KBM-7 (cell line): ENCODE results near the gene FILIP1L.

Experiments used
- DNase-seq: peaks from one replicate; pipeline ENCODE4 v3.0.0-alpha.2; 2015
- in situ Hi-C: fragments of 300-500 bp; cut with MboI; formaldehyde crosslinking; loops from 2 replicates; pipeline ENCODE4 v1.14.3; 2020; ENCODE audit warnings: low sequenced_read_pairs, low pct_unique_long_range_greater_than_20kb, mixed read lengths

The FILIP1L gene

GRCh38 chr3:100003609-100004503 lies 110.4 kb downstream of the FILIP1L start:
- DNase-seq, result no peak
- in situ Hi-C loops, result no loop called here

- no peak for DNase-seq
- in situ Hi-C loops, result no loop called here
Measured at GRCh38 chr3:100002599-100003350, 111.5 kb downstream of the FILIP1L start.

- in situ Hi-C loops, result no loop called here
- no peak for DNase-seq
Measured at GRCh38 chr3:100001526-100002270, 112.6 kb downstream of the FILIP1L start.

GRCh38 chr3:100001083-100001482 lies 113.2 kb downstream of the FILIP1L start:
- no peak for DNase-seq
- in situ Hi-C loops, result no loop called here

- DNase-seq, result no peak
- in situ Hi-C loops, result no loop called here
Measured at GRCh38 chr3:99999536-99999935, 114.8 kb downstream of the FILIP1L start.

GRCh38 chr3:99997293-99997692 lies 117.0 kb downstream of the FILIP1L start:
- DNase-seq, result no peak
- in situ Hi-C loops, result no loop called here

- no peak for DNase-seq
- in situ Hi-C loops, result no loop called here
Measured at GRCh38 chr3:99990179-99990578, 124.1 kb downstream of the FILIP1L start.

- in situ Hi-C loops, result no loop called here
- no peak for DNase-seq
Measured at GRCh38 chr3:99984668-99985067, 129.6 kb downstream of the FILIP1L start.

- no peak for DNase-seq
- in situ Hi-C loops, result no loop called here
Measured at GRCh38 chr3:99984139-99984538, 130.2 kb downstream of the FILIP1L start.

GRCh38 chr3:99982650-99983049 lies 131.7 kb downstream of the FILIP1L start:
- DNase-seq, result no peak
- in situ Hi-C loops, result no loop called here

GRCh38 chr3:99981138-99981537 lies 133.2 kb downstream of the FILIP1L start:
- in situ Hi-C loops, result no loop called here
- DNase-seq, result no peak

- no peak for DNase-seq
- in situ Hi-C loops, result no loop called here
Measured at GRCh38 chr3:99980606-99981005, 133.7 kb downstream of the FILIP1L start.

- DNase-seq, result no peak
- in situ Hi-C loops, result no loop called here
Measured at GRCh38 chr3:99978221-99978620, 136.1 kb downstream of the FILIP1L start.

GRCh38 chr3:99976584-99976983 lies 137.7 kb downstream of the FILIP1L start:
- no peak for DNase-seq
- in situ Hi-C loops, result no loop called here

GRCh38 chr3:99974989-99975388 lies 139.3 kb downstream of the FILIP1L start:
- DNase-seq, result no peak
- in situ Hi-C loops, result no loop called here

- in situ Hi-C loops, result no loop called here
- no peak for DNase-seq
Measured at GRCh38 chr3:99972380-99973104, 141.8 kb downstream of the FILIP1L start.

GRCh38 chr3:99971761-99972160 lies 142.5 kb downstream of the FILIP1L start:
- no peak for DNase-seq
- in situ Hi-C loops, result no loop called here

- DNase-seq, result no peak
- in situ Hi-C loops, result no loop called here
Measured at GRCh38 chr3:99970198-99970597, 144.1 kb downstream of the FILIP1L start.

- in situ Hi-C loops, result no loop called here
- DNase-seq, result no peak
Measured at GRCh38 chr3:99969136-99969535, 145.2 kb downstream of the FILIP1L start.
